ENCODE measurements around the gene ITGB8. TPM values are rescaled to one million over a fixed set of nuclear protein-coding genes. Genes with fewer than 3 reads are reported as not detected.

Gene ITGB8
- total RNA-seq, 1 donor from 2014 or later = 10.5 TPM

- no peaks in the 10 kb centered on the region for H3K27me3 ChIP-seq (ENCODE audit: control insufficient read depth, insufficient read depth, low read length)
- DNase-seq (ENCODE audit: low read depth) (no peak), FAIRE-seq (no peak)
- H3K36me3 ChIP-seq (ENCODE audit: control insufficient read depth, insufficient read depth, low read length) = no peaks in the 10 kb centered on the region
- TF ChIP-seq CTCF (IDR thresholded peaks at IDR 0.05; ENCODE audit: insufficient read depth, low read length, severe bottlenecking) = no peak
- H3K4me3 ChIP-seq (ENCODE audit: low read depth, low read length) = no peak overlapping the region
These were observed 71.4 kb downstream of the ITGB8 start for GRCh38 chr7:20401861-20402746.

DNA sequence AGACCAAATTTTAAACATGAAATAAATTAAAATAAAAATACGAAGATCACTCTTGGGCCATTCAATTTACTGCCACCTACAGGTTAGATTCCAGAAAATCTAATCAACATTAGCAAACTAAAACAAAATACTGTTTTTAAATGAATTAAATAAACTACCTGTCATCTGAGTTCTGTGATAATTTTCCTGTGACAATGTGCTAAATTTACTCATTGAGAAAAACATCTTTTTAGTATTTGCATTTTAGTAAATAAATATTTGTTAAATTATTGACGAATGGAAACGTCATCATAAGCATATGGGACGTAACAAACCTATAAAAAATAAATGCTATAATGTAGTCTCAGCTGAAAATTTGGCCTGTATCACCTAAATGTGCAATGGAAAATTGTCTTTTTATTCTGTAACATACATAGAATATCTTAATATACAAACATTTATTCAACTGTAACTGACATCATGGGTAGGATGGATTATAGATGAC is 72.1 kb downstream of the ITGB8 start:
- Histone ChIP-seq H3K27me3 (ENCODE audit: control insufficient read depth, insufficient read depth, low read length) (no peaks in the 10 kb centered on the region), H3K36me3 (ENCODE audit: control insufficient read depth, insufficient read depth, low read length) (no peaks in the 10 kb centered on the region), H3K4me3 (ENCODE audit: low read depth, low read length) (no peak overlapping the region)
- DNase-seq (ENCODE audit: low read depth) (peak; percentile 18), FAIRE-seq (no peak)
- TF ChIP-seq CTCF (IDR thresholded peaks at IDR 0.05; ENCODE audit: insufficient read depth, low read length, severe bottlenecking) = peak; percentile 26

DNA sequence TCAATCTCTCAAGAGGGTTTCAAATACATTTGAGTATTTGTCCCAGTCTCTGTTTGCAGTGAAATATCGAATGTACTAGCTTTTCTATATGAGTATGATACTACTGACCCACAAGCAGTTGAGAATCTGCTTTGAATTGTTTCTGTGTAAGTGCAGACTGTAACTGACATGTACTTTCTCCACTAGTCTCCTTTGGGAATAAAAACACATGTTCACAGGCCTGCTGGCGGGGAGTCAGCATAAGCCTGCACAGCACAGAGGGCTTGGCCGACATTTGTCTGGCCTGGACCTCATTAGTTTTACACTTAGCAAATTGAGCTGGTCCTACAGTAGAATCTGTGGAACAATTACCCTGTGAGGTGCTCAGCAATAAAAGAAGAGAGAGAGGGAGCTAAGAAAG is 72.6 kb downstream of the ITGB8 start:
- TF ChIP-seq CTCF (IDR thresholded peaks at IDR 0.05; ENCODE audit: insufficient read depth, low read length, severe bottlenecking) = no peak
- FAIRE-seq = no peak
- H3K36me3 ChIP-seq (ENCODE audit: control insufficient read depth, insufficient read depth, low read length) = no peaks in the 10 kb centered on the region
- H3K4me3 ChIP-seq (ENCODE audit: low read depth, low read length) = no peak overlapping the region
- DNase-seq (ENCODE audit: low read depth) = no peak
- H3K27me3 ChIP-seq (ENCODE audit: control insufficient read depth, insufficient read depth, low read length) = no peaks in the 10 kb centered on the region

GRCh38 chr7:20404320-20404719 is 73.6 kb downstream of the ITGB8 start:
- FAIRE-seq (peak; percentile 66), DNase-seq (ENCODE audit: low read depth) (no peak)
- no peaks in the 10 kb centered on the region for H3K27me3 ChIP-seq (ENCODE audit: control insufficient read depth, insufficient read depth, low read length)
- H3K4me3 ChIP-seq (ENCODE audit: low read depth, low read length) = no peak overlapping the region
- no peaks in the 10 kb centered on the region for H3K36me3 ChIP-seq (ENCODE audit: control insufficient read depth, insufficient read depth, low read length)
- TF ChIP-seq CTCF (IDR thresholded peaks at IDR 0.05; ENCODE audit: insufficient read depth, low read length, severe bottlenecking) = no peak

DNA sequence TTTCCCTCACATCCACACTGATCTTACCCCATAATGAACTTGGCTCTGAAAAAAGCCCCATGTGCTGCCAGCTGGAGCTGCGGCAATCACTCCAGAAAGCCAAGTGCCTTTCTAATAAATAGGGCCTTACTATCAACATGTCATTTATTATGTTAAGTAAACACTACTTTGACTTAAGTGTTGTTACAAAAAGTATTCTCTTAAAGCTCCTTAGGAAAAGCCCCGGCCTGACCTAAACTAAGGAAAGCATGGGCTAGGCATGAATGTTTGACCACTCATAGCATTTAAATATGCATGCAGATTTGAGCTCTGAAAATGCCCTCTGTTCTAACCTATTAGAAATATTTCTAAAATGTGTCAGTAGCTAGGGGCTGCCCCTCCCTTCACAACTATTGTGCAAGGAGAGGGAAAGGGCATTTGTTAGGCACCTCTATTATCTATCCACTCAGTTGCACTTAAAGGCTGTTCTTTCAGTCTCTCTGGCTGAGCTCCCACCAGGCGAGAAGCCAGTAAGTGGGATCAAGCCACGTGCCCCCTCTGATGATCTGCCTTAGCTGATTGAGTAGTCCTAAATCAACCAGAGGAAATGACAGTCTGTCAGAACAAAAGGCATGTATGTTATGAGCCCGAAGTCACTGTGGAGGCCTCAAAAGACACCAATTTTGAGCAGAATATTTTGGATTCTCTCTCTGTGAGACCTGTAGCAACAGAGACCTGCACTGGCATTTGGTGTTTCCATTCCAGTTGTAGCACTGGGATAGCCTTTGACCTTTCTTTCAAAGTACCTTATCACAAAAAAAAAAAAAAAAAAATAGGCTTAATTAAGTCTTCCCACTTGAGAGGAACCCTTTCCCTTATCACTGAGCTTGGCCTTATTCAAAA is 77.1 kb downstream of the ITGB8 start:
- TF ChIP-seq CTCF (IDR thresholded peaks at IDR 0.05; ENCODE audit: insufficient read depth, low read length, severe bottlenecking) = no peak
- peak; percentile 76 for FAIRE-seq
- DNase-seq (ENCODE audit: low read depth) = peak; percentile 80
- peaks cover 2% of the 10 kb centered on the region for H3K36me3 ChIP-seq (ENCODE audit: control insufficient read depth, insufficient read depth, low read length)
- H3K4me3 ChIP-seq (ENCODE audit: low read depth, low read length) = no peak overlapping the region
- no peaks in the 10 kb centered on the region for H3K27me3 ChIP-seq (ENCODE audit: control insufficient read depth, insufficient read depth, low read length)
